Gastroesophageal sphincter (tissue), 3 donors: Measurements from ENCODE around the gene ARHGAP24.

ENCODE experiments used
- POLR2A ChIP-seq, 2 donors: fragments of 450-650 bp; IDR thresholded peaks; one replicate each; pipeline ENCODE4 v1.6.1; 2017; ENCODE audit warnings: antibody characterized with exemption in 2 of 2, mild to moderate bottlenecking in 2 of 2, moderate library complexity in 1 of 2
- POLR2AphosphoS5 ChIP-seq: sonication (generic); formaldehyde crosslinking; IDR thresholded peaks from one replicate; pipeline ENCODE4 v1.6.1; 2017; ENCODE audit warnings: antibody characterized with exemption
- TF ChIP-seq, protein P1 (sequence below), 4 experiments: fragments of 200-600 bp in 2 of 4; fragments of 450-650 bp in 2 of 4; sonication (generic) in 1 of 4; IDR thresholded peaks; one replicate each; pipeline ENCODE4 v1.5.1; 2017 to 2019; ENCODE audit warnings: antibody characterized with exemption in 4 of 4, mild to moderate bottlenecking in 2 of 4, moderate library complexity in 2 of 4

- TF ChIP-seq, protein P1, sequence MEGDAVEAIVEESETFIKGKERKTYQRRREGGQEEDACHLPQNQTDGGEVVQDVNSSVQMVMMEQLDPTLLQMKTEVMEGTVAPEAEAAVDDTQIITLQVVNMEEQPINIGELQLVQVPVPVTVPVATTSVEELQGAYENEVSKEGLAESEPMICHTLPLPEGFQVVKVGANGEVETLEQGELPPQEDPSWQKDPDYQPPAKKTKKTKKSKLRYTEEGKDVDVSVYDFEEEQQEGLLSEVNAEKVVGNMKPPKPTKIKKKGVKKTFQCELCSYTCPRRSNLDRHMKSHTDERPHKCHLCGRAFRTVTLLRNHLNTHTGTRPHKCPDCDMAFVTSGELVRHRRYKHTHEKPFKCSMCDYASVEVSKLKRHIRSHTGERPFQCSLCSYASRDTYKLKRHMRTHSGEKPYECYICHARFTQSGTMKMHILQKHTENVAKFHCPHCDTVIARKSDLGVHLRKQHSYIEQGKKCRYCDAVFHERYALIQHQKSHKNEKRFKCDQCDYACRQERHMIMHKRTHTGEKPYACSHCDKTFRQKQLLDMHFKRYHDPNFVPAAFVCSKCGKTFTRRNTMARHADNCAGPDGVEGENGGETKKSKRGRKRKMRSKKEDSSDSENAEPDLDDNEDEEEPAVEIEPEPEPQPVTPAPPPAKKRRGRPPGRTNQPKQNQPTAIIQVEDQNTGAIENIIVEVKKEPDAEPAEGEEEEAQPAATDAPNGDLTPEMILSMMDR (IDR thresholded peaks at IDR 0.05): no peak
- no peak for TF ChIP-seq POLR2AphosphoS5
- no peak for TF ChIP-seq POLR2A (IDR thresholded peaks at IDR 0.05)
These were observed 105.5 kb downstream of the ARHGAP24 start for GRCh38 chr4:85580489-85580888.
